Measurements from ENCODE around the gene PLA2G6.

Gene PLA2G6

DNA sequence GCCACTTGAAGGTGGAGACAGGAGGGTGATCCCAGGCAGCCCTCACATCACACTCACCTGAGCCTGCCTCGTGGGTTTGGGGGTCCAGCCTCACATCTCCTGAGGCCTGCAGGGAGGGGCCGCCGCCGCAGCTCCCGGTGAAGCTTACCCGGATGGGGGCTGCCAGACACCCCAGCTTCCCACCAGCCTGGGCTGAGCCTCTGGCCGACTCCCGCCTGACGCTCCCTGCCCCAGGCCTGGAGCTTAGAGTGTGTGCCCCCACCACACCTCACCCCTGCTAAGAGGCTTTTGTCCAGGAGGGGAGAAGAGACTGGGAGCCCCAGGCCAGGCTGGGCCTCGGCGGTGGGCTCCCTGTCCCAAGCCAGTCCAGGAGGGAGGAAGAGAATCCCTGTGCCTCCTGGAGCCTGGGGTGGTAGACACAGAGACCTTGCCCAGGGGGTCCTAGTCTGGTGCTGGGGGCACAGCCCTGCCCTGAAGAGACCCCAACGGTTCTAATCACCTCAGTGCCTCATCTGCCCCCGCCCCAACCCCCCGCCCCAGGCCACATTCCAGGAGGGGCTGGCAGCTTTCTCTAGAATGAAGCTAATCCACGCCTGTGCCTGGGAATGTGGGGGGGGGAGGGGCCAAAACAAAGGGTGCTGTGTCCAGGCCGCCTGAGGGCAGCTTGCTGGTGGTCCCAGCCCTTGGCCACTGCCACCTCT lies 97.5 kb downstream of the PLA2G6 start, which contains the start of gene SLC16A8:
Gene SLC16A8, minus strand, starts transcription at position 254 of the 701 bp plus-strand sequence. CDS start 1,311 bp downstream, outside the sequence.
- Histone ChIP-seq H3K4me2 (ENCODE audit: low read length) (no peak within 1 kb of the TSS), H2AFZ (no peak within 1 kb of the TSS), H3K9me3 (ENCODE audit: control insufficient read depth, low read length) (no peaks in the 10 kb centered on the region), H3K4me1 (no peaks in the 10 kb centered on the region), H3K27ac (no peak within 1 kb of the TSS), H3K9ac (no peak within 1 kb of the TSS), H3K36me3 (ENCODE audit: control insufficient read depth, insufficient read depth, low read length) (no peaks in the 10 kb centered on the region), H3K79me2 (no peaks in the 10 kb centered on the region), H3K27me3 (ENCODE audit: control insufficient read depth, insufficient read depth, low read length) (no peaks in the 10 kb centered on the region), H3K4me3 (ENCODE audit: low read depth, low read length) (no peak within 1 kb of the TSS)
- TF ChIP-seq, protein P1, sequence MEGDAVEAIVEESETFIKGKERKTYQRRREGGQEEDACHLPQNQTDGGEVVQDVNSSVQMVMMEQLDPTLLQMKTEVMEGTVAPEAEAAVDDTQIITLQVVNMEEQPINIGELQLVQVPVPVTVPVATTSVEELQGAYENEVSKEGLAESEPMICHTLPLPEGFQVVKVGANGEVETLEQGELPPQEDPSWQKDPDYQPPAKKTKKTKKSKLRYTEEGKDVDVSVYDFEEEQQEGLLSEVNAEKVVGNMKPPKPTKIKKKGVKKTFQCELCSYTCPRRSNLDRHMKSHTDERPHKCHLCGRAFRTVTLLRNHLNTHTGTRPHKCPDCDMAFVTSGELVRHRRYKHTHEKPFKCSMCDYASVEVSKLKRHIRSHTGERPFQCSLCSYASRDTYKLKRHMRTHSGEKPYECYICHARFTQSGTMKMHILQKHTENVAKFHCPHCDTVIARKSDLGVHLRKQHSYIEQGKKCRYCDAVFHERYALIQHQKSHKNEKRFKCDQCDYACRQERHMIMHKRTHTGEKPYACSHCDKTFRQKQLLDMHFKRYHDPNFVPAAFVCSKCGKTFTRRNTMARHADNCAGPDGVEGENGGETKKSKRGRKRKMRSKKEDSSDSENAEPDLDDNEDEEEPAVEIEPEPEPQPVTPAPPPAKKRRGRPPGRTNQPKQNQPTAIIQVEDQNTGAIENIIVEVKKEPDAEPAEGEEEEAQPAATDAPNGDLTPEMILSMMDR (IDR thresholded peaks at IDR 0.05), result no peak

DNA sequence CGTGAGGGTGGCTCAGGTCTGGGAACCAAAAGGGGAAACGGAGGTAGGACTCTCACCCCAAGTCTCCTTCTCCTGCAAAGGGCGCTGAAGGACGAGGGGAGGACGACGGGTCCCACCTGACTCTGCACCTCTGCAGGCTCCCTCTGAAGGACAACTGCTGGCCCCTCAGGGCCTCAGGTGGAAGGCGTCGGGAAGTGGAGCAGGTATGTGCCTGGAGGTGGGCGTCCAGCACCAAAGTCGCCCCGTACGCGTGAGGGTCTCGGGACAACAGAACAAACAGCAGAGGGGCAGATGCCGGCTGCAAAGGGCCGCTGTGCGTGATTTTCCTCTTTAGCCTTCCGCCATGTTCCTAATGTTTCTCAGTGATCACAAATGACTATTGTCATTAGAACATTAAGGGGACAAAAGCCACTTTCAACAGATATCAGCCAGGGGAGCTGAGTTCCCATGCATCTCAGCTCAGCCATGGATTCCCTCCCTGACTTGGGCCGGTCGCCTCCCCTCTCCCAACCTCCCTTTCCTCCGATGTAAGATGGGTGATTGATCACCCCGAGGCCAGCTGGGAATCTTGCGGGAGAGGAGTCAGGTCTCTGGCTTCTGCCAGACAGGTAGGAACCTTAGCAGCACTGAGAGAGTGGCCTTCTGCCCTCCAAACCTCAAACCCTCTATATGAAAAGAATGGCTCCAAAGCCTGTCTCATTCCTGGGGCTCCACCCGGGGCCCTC lies 98.5 kb downstream of the PLA2G6 start:
- Histone ChIP-seq H3K9ac (no peak overlapping the region), H3K79me2 (no peaks in the 10 kb centered on the region), H3K4me2 (ENCODE audit: low read length) (no peak overlapping the region), H2AFZ (no peak overlapping the region), H3K36me3 (ENCODE audit: control insufficient read depth, insufficient read depth, low read length) (no peaks in the 10 kb centered on the region), H3K27ac (no peak overlapping the region), H3K4me1 (no peaks in the 10 kb centered on the region), H3K27me3 (ENCODE audit: control insufficient read depth, insufficient read depth, low read length) (no peaks in the 10 kb centered on the region), H3K4me3 (ENCODE audit: low read depth, low read length) (no peak overlapping the region), H3K9me3 (ENCODE audit: control insufficient read depth, low read length) (no peaks in the 10 kb centered on the region)
- TF ChIP-seq, protein P1 (IDR thresholded peaks at IDR 0.05), result no peak

DNA sequence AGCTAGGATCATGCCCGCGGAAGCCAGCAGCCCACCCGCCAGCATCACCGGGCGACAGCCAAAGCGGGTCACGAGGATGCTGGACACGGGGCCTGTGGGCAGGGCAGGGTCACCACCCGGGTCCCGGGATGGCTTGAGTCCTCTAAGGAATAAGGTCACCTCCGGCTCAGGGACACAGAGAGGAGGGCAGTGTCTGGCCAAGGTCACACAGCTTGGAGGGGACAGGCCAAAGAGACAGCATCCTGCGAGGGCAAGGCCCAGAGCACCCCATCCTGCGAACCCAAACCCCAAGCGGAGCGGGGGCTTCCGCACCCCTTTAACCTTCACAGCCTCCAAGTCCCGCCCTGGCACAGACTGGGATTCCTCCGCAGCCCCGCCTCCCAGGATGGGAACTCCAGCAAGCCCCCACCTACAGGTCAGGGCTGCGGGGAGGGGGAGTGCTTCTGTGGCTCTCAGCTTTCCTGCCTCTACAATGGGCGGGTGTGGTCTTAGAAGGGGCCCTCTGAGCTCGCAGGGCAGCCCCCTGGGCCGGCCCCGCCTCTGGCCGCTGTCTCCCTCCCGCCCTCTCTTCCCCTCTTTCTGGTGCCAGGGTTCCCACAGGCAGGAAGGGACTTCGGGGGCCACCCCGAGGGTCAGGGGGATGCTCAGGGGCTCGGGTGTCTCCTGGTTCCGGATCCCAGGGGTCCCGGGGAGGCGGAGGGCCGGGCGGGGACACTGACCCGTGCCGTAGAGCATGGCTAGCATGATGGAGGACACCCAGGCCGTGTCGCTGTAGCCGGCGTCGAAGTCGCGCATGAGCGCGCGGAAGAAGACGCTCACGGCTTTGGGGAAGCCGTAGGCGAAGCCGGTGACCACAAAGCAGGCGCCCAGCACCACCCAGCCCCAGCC lies 99.4 kb downstream of the PLA2G6 start:
- Histone ChIP-seq H2AFZ (peak overlapping the region; percentile 34), H3K9ac (no peak overlapping the region), H3K4me3 (ENCODE audit: low read depth, low read length) (peak overlapping the region; percentile 39)

DNA sequence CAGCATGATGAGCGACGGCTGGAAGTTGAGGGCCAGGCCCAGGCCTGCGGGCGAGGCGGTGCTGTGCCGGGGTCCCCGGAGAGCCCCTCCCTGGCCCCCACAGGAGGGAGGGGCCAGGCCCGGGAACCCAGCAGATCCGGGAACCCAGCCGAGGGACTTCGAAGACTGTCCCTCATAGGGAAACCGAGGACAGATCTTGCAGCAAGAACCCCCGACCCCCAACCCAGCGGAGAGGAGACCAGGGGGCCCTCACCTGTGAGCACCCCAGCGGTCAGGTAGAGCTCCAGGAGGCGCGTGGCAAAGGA lies 100.0 kb downstream of the PLA2G6 start:
- Histone ChIP-seq H3K27me3 (ENCODE audit: control insufficient read depth, insufficient read depth, low read length) (no peaks in the 10 kb centered on the region), H3K27ac (no peak overlapping the region), H3K9ac (no peak overlapping the region), H2AFZ (peak overlapping the region; percentile 25), H3K4me2 (ENCODE audit: low read length) (peak overlapping the region; percentile 71), H3K4me3 (ENCODE audit: low read depth, low read length) (peak overlapping the region; percentile 39), H3K36me3 (ENCODE audit: control insufficient read depth, insufficient read depth, low read length) (no peaks in the 10 kb centered on the region), H3K9me3 (ENCODE audit: control insufficient read depth, low read length) (no peaks in the 10 kb centered on the region), H3K79me2 (no peaks in the 10 kb centered on the region), H3K4me1 (no peaks in the 10 kb centered on the region)
- TF ChIP-seq, protein P1 (IDR thresholded peaks at IDR 0.05), result no peak

More for the DNA sequence above, 99.4 kb downstream of the PLA2G6 start:
- no peaks in the 10 kb centered on the region for H3K36me3 ChIP-seq (ENCODE audit: control insufficient read depth, insufficient read depth, low read length)
- H3K4me2 ChIP-seq (ENCODE audit: low read length), result peak overlapping the region; percentile 71
- H3K27ac ChIP-seq, result no peak overlapping the region
- H3K79me2 ChIP-seq, result no peaks in the 10 kb centered on the region
- TF ChIP-seq, protein P1 (IDR thresholded peaks at IDR 0.05), result no peak
- H3K4me1 ChIP-seq, result no peaks in the 10 kb centered on the region
- H3K27me3 ChIP-seq (ENCODE audit: control insufficient read depth, insufficient read depth, low read length), result no peaks in the 10 kb centered on the region
- no peaks in the 10 kb centered on the region for H3K9me3 ChIP-seq (ENCODE audit: control insufficient read depth, low read length)
